HG02588 (cell line): ENCODE measurements around the gene MCM8.

Source experiments
- ATAC-seq: cut with Tn5 transposase; IDR thresholded peaks from one replicate; pipeline ENCODE4 v1.9.1; 2021; ENCODE audit warnings: mild to moderate bottlenecking, moderate library complexity; ENCODE audit not compliant: unreplicated experiment

Gene MCM8

GRCh38 chr20:6040540-6040939, 90.1 kb downstream of the MCM8 start:
- ATAC-seq, result no peak

GRCh38 chr20:6040958-6041807, 90.7 kb downstream of the MCM8 start:
- no peak for ATAC-seq

GRCh38 chr20:6041808-6042265, 91.4 kb downstream of the MCM8 start:
- ATAC-seq, result no peak

DNA sequence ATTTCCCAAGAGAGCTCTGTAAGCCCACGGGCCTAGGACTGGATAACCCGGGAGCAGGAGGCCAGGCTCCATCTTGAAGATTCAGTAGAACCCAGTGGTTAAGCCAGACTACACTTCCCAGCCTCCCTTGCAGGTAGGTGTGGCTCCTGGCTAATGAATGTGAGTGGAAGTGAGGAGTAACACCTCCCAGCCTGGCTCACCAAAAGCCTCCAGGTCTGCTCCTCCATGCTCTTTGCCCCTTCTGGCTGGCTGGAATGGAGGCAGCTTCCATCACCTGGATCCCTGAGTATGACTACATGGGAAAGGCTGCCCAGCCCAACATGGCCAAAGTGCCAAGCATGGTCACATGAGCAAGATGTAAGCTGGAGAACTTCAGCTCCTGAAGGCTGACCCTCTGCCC, 93.7 kb downstream of the MCM8 start:
- ATAC-seq, result no peak

GRCh38 chr20:6045566-6045965, 95.1 kb downstream of the MCM8 start:
- no peak for ATAC-seq

- no peak for ATAC-seq
These were observed 96.0 kb downstream of the MCM8 start for GRCh38 chr20:6046432-6046831.

DNA sequence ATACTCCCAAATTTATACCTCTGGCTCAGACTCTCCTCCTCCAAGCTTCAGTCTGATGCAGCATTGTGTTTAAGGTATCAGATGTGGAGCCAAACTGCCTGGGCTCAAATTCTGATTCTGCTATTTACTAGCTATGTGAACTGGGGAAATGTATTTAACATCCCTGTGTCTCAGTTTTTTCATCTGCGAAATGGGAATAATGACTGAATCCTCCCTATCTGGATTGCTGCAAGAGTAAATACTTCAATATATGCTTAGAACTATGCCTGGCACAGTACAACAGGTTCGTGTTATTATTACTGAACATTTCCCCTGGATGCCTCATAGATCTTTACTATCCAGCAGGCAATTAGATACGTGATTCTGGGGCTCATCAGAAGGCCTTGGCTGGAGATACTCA, 97.9 kb downstream of the MCM8 start:
- ATAC-seq, result no peak
